ENCODE data around the gene TTL.
"Not testable (repeated sequence)": the region's sequence is repeated elsewhere in the genome, so short reads cannot be mapped to it uniquely, and the experiment has no call there.

Gene TTL

DNA sequence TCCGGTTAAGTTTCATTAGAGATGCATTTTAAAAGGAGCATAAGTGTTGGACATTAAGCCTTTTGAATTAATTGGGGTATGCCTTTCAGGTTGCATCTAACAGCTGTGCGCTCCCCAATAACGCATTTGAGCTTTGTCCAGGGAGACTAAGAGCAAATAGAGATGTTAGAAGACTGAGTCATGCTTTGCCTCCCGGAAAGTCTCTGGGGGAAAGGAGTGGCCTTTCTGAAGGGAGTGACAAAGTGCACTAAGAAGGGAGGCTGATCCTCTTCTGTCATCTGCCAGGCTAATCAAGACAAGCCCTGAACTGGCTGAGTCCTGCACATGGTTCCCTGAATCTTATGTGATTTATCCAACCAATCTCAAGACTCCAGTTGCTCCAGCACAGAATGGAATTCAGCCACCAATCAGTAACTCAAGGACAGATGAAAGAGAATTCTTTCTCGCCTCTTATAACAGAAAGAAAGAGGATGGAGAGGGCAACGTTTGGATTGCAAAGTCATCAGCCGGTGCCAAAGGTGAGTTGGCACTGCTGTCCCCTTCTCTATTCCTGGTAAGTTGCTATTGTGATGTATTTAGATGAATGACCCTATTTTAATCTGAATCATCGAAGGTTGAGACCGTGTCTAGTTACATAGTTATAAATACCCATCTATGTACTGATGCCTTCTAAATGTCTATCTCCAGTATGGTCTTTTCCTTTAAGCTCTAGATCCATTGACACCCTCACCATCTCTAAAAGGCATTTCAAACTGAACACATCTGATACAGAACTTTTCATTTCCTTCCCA, 12.1 kb downstream of the TTL start:
- H3K27ac ChIP-seq (ENCODE audit: low read depth, low read length): no peak overlapping the region
- H3K27me3 ChIP-seq (ENCODE audit: control insufficient read depth, low read length): no peaks in the 10 kb centered on the region
- no peak overlapping the region for H3K4me2 ChIP-seq (ENCODE audit: low read length)
- H3K4me3 ChIP-seq (ENCODE audit: low read length): no peak overlapping the region
- H3K9me2 ChIP-seq (replicated peaks; ENCODE audit: control insufficient read depth, low read length): no peaks in the 10 kb centered on the region
- no peaks in the 10 kb centered on the region for H4K20me1 ChIP-seq (ENCODE audit: control insufficient read depth, insufficient read depth, low read depth, low read length)
- H3K9me3 ChIP-seq (ENCODE audit: control insufficient read depth, insufficient read depth, low read length): no peaks in the 10 kb centered on the region
- TF ChIP-seq CTCF (IDR thresholded peaks at IDR 0.05; ENCODE audit: low read depth, low read length, poor library complexity, severe bottlenecking): no peak
- no peak for TF ChIP-seq EZH2phosphoT487 (IDR thresholded peaks at IDR 0.05; ENCODE audit: borderline replicate concordance, low read length)
- peaks cover 3% of the 10 kb centered on the region; the same call in 1 of the 2 replicates for H3F3A ChIP-seq (ENCODE audit: control insufficient read depth, insufficient read depth)
- H3K79me2 ChIP-seq (ENCODE audit: control insufficient read depth, low read length): peaks cover 20% of the 10 kb centered on the region
- peaks cover 27% of the 10 kb centered on the region for H3K36me3 ChIP-seq (ENCODE audit: control insufficient read depth, low read length)
- H3K4me1 ChIP-seq (ENCODE audit: control insufficient read depth, low read length): no peaks in the 10 kb centered on the region

DNA sequence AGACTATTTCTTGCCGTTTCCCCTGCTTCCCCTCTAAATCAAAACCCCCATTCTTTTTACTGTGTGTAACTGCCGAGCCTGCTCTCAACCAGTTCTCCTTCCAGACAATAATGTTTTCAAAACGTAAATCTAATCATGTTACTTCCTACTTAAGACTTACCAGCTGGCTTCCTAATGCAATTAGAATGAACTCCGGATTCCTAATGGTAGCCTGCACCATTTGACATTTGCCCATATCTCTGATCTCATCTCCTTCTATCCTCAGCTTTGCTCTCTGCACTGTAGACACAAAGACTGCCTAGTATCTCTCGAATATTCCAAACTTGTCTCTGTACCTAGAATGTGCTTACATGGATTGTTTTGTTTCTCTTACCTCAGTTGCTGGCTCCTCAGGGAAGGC, 12.9 kb downstream of the TTL start:
- H3K27ac ChIP-seq (ENCODE audit: low read depth, low read length): no peak overlapping the region
- H3K4me1 ChIP-seq (ENCODE audit: control insufficient read depth, low read length): no peaks in the 10 kb centered on the region
- H3K27me3 ChIP-seq (ENCODE audit: control insufficient read depth, low read length): no peaks in the 10 kb centered on the region
- H3K36me3 ChIP-seq (ENCODE audit: control insufficient read depth, low read length): peaks cover 20% of the 10 kb centered on the region
- no peak overlapping the region for H3K4me3 ChIP-seq (ENCODE audit: low read length)
- peaks cover 13% of the 10 kb centered on the region for H3K79me2 ChIP-seq (ENCODE audit: control insufficient read depth, low read length)
- no peaks in the 10 kb centered on the region for H3K9me3 ChIP-seq (ENCODE audit: control insufficient read depth, insufficient read depth, low read length)
- no peak overlapping the region for H3K4me2 ChIP-seq (ENCODE audit: low read length)
- no peaks in the 10 kb centered on the region for H3F3A ChIP-seq (ENCODE audit: control insufficient read depth, insufficient read depth)
- no peaks in the 10 kb centered on the region for H3K9me2 ChIP-seq (replicated peaks; ENCODE audit: control insufficient read depth, low read length)
- H4K20me1 ChIP-seq (ENCODE audit: control insufficient read depth, insufficient read depth, low read depth, low read length): no peaks in the 10 kb centered on the region
- no peak for TF ChIP-seq CTCF (IDR thresholded peaks at IDR 0.05; ENCODE audit: low read depth, low read length, poor library complexity, severe bottlenecking)
- no peak for TF ChIP-seq EZH2phosphoT487 (IDR thresholded peaks at IDR 0.05; ENCODE audit: borderline replicate concordance, low read length)

- H3K79me2 ChIP-seq (ENCODE audit: control insufficient read depth, low read length); H4K20me1 ChIP-seq (ENCODE audit: control insufficient read depth, insufficient read depth, low read depth, low read length); H3K9me2 ChIP-seq (replicated peaks; ENCODE audit: control insufficient read depth, low read length); H3F3A ChIP-seq (ENCODE audit: control insufficient read depth, insufficient read depth); H3K4me2 ChIP-seq (ENCODE audit: low read length); H3K4me1 ChIP-seq (ENCODE audit: control insufficient read depth, low read length); H3K4me3 ChIP-seq (ENCODE audit: low read length); H3K27ac ChIP-seq (ENCODE audit: low read depth, low read length); H3K9me3 ChIP-seq (ENCODE audit: control insufficient read depth, insufficient read depth, low read length); H3K27me3 ChIP-seq (ENCODE audit: control insufficient read depth, low read length): not testable (repeated sequence)
- peaks cover 16% of the 10 kb centered on the region for H3K36me3 ChIP-seq (ENCODE audit: control insufficient read depth, low read length)
Measured at GRCh38 chr2:112495878-112496277, 13.9 kb downstream of the TTL start.

- H3K36me3 ChIP-seq (ENCODE audit: control insufficient read depth, low read length): peaks cover 14% of the 10 kb centered on the region
- H3K27me3 ChIP-seq (ENCODE audit: control insufficient read depth, low read length); H4K20me1 ChIP-seq (ENCODE audit: control insufficient read depth, insufficient read depth, low read depth, low read length); H3K4me2 ChIP-seq (ENCODE audit: low read length); H3K27ac ChIP-seq (ENCODE audit: low read depth, low read length); H3K9me3 ChIP-seq (ENCODE audit: control insufficient read depth, insufficient read depth, low read length); H3K4me3 ChIP-seq (ENCODE audit: low read length); H3K4me1 ChIP-seq (ENCODE audit: control insufficient read depth, low read length); H3K79me2 ChIP-seq (ENCODE audit: control insufficient read depth, low read length); H3F3A ChIP-seq (ENCODE audit: control insufficient read depth, insufficient read depth); H3K9me2 ChIP-seq (replicated peaks; ENCODE audit: control insufficient read depth, low read length): not testable (repeated sequence)
- TF ChIP-seq CTCF (IDR thresholded peaks at IDR 0.05; ENCODE audit: low read depth, low read length, poor library complexity, severe bottlenecking): peak; percentile 34
Measured at GRCh38 chr2:112500850-112501484, 19.0 kb downstream of the TTL start.

DNA sequence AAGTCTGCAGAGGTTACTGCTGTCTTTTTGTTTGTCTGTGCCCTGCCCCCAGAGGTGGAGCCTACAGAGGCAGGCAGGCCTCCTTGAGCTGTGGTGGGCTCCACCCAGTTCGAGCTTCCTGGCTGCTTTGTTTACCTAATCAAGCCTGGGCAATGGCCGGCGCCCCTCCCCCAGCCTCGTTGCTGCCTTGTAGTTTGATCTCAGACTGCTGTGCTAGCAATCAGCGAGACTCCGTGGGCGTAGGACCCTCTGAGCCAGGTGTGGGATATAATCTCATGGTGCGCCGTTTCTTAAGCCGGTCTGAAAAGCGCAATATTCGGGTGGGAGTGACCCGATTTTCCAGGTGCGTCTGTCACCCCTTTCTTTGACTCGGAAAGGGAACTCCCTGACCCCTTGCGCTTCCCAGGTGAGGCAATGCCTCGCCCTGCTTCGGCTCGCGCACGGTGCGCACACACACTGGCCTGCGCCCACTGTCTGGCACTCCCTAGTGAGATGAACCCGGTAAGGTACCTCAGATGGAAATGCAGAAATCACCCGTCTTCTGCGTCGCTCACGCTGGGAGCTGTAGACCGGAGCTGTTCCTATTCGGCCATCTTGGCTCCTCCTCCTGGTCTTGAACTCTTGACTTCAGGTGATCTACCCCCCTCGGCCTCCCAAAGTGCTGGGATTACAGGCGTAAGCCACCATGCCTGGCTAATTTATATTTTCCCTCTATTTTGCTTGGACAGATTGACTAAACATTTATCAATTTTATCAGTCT, 27.5 kb downstream of the TTL start:
- H3K4me1 ChIP-seq (ENCODE audit: control insufficient read depth, low read length); H3K36me3 ChIP-seq (ENCODE audit: control insufficient read depth, low read length); H3K4me3 ChIP-seq (ENCODE audit: low read length); H3K27me3 ChIP-seq (ENCODE audit: control insufficient read depth, low read length); H3K9me3 ChIP-seq (ENCODE audit: control insufficient read depth, insufficient read depth, low read length); H3K27ac ChIP-seq (ENCODE audit: low read depth, low read length); H3F3A ChIP-seq (ENCODE audit: control insufficient read depth, insufficient read depth); H4K20me1 ChIP-seq (ENCODE audit: control insufficient read depth, insufficient read depth, low read depth, low read length); H3K79me2 ChIP-seq (ENCODE audit: control insufficient read depth, low read length); H3K9me2 ChIP-seq (replicated peaks; ENCODE audit: control insufficient read depth, low read length); H3K4me2 ChIP-seq (ENCODE audit: low read length): not testable (repeated sequence)

All from DOHH2 (cell line).